K562 (cell line): ENCODE data around the gene PLXNA2. TPM values are rescaled to one million over a fixed set of nuclear protein-coding genes. Genes with fewer than 3 reads are reported as not detected.

Source experiments
- ATAC-seq: fragments of 200-7000 bp; cut with Tn5 transposase; 3 replicates; pipeline ENCODE4 v1.9.1; 2020; ENCODE audit warnings: moderate library complexity
- BruUV-seq: library from RNA; stranded (reverse); fragments of 400-500 nt; replicated peaks from 2 replicates; lab custom pipeline; 2021; lab: Mats Ljungman, UMichigan
- CTCF ChIA-PET: fragments of 300-600 bp; formaldehyde crosslinking; extraction: SDS; loops from one replicate; lab custom pipeline; 2021; ENCODE audit warnings: low intra/inter-chr PET ratio; lab: Yijun Ruan, JAX
- POLR2A ChIA-PET: fragments of 300-600, 350-650 bp; sonication (Branson Sonifier 250); formaldehyde crosslinking; extraction: SDS; loops from one replicate; lab custom pipeline; 2021; ENCODE audit warnings: antibody characterized with exemption, inconsistent platforms; lab: Yijun Ruan, JAX
- DNase-seq, 4 experiments: peaks; one replicate each; pipeline versions ENCODE4 v3.0.0 to v3.0.0-alpha.2; 2011 to 2018; ENCODE audit warnings: low spot score in 3 of 4, mixed read lengths in 3 of 4; ENCODE audit errors: extremely low read depth in 1 of 4
- FAIRE-seq: peaks from 2 replicates; lab custom pipeline; 2011; peaks lifted over from hg19 to GRCh38; lab: Jason Lieb, UNC
- H2AFZ ChIP-seq: 2 replicates; pipeline ENCODE4 v1.6.0; 2011; ENCODE audit warnings: low read depth, low read length, control low read depth, inconsistent platforms
- H3K27ac ChIP-seq: fragments of 200-600 bp; 3 replicates; pipeline ENCODE4 v1.8.0; 2011; ENCODE audit warnings: low read depth, mild to moderate bottlenecking, control low read depth, inconsistent platforms, low read length, moderate library complexity, mixed read lengths; ENCODE audit errors: extremely low read depth
- H3K27me3 ChIP-seq, 2 experiments: fragments of 300-600 bp in 1 of 2; 2 replicates in 1 of 2; 3 replicates in 1 of 2; pipeline versions ENCODE4 v1.6.0 to v1.8.0; 2011; ENCODE audit warnings: inconsistent platforms in 2 of 2, low read length in 2 of 2, mild to moderate bottlenecking in 1 of 2, mixed read lengths in 1 of 2, moderate library complexity in 1 of 2; ENCODE audit not compliant: control insufficient read depth in 2 of 2, insufficient read depth in 2 of 2
- H3K36me3 ChIP-seq: fragments of 300-600 bp; 3 replicates; pipeline ENCODE4 v1.8.0; 2011; ENCODE audit warnings: mild to moderate bottlenecking, low read length, inconsistent platforms; ENCODE audit not compliant: control insufficient read depth, insufficient read depth
- H3K4me1 ChIP-seq, 2 experiments: fragments of 200-600 bp in 1 of 2; replicated peaks in 1 of 2; 2 replicates in 1 of 2; 3 replicates in 1 of 2; pipeline versions ENCODE4 v1.5.1 to v1.8.0; 2011; ENCODE audit warnings: inconsistent platforms in 2 of 2, low read length in 2 of 2, mild to moderate bottlenecking in 1 of 2, mixed read lengths in 1 of 2, moderate library complexity in 1 of 2; ENCODE audit not compliant: control insufficient read depth in 2 of 2, insufficient read depth in 2 of 2
- H3K4me2 ChIP-seq: 2 replicates; pipeline ENCODE4 v1.6.1; 2011; ENCODE audit warnings: low read length, control low read depth, inconsistent platforms, mixed read lengths; ENCODE audit not compliant: insufficient read depth
- H3K4me3 ChIP-seq: fragments of 200-600 bp; sonication (generic), shearing (Covaris generic); 2 replicates; pipeline ENCODE4 v1.5.1; 2016; ENCODE audit warnings: control low read depth, inconsistent platforms
- H3K79me2 ChIP-seq: fragments of 200-600 bp; 3 replicates; pipeline ENCODE4 v1.8.0; 2011; ENCODE audit warnings: low read length, inconsistent platforms; ENCODE audit not compliant: control insufficient read depth, insufficient read depth
- H3K9ac ChIP-seq, 2 experiments: 2 replicates each; pipeline versions ENCODE4 v1.6.0 to v1.6.1; 2011; ENCODE audit warnings: low read depth in 2 of 2, low read length in 2 of 2, control low read depth in 1 of 2, inconsistent platforms in 1 of 2, mild to moderate bottlenecking in 1 of 2, mixed read lengths in 1 of 2; ENCODE audit not compliant: insufficient read depth in 1 of 2
- H3K9me1 ChIP-seq: one replicate; pipeline ENCODE4 v1.6.0; 2011; ENCODE audit warnings: inconsistent platforms, mild to moderate bottlenecking, low read length, moderate library complexity; ENCODE audit not compliant: control insufficient read depth, insufficient read depth
- H3K9me3 ChIP-seq: replicated peaks from 2 replicates; pipeline ENCODE4 v1.5.1; 2011; ENCODE audit warnings: low read depth, low read length, inconsistent platforms; ENCODE audit not compliant: control insufficient read depth, insufficient read depth
- H4K20me1 ChIP-seq: replicated peaks from 2 replicates; pipeline ENCODE4 v1.6.1; 2011; ENCODE audit warnings: low read length, inconsistent platforms, mixed read lengths; ENCODE audit not compliant: control insufficient read depth, insufficient read depth
- DLX4 ChIP-seq: fragments of 250-450 bp; sonication (Bioruptor Pico); IDR thresholded peaks from 2 replicates; pipeline ENCODE4 v1.6.1; 2021; ENCODE audit warnings: mild to moderate bottlenecking
- ELF1 ChIP-seq: fragments of 200-800 bp; sonication (Bioruptor generic); IDR thresholded peaks from 2 replicates; pipeline ENCODE4 v1.6.1; 2016; ENCODE audit warnings: missing genetic modification characterization, missing compliant biosample characterization
- FOXK2 ChIP-seq, 2 experiments: fragments of 450-650 bp; IDR thresholded peaks in 1 of 2; conservative IDR thresholded peaks in 1 of 2; 2 replicates each; pipeline ENCODE4 v1.6.1; 2016; ENCODE audit warnings: low read depth in 2 of 2, mild to moderate bottlenecking in 1 of 2
- FOXM1 ChIP-seq, 2 experiments: fragments of 450-650 bp in 1 of 2; sonication (generic) in 1 of 2; formaldehyde crosslinking in 1 of 2; IDR thresholded peaks; 2 replicates each; pipeline versions ENCODE4 v1.6.1 to v1.9.0; 2017 to 2022; ENCODE audit warnings: low read depth in 2 of 2, mild to moderate bottlenecking in 2 of 2, missing genetic modification reagents in 1 of 2, moderate library complexity in 1 of 2
- ZNF347 ChIP-seq: fragments of 450-650 bp; formaldehyde crosslinking; IDR thresholded peaks from 2 replicates; pipeline ENCODE4 v1.4.0; 2020; ENCODE audit warnings: low read depth, mild to moderate bottlenecking, moderate library complexity
- WGBS: fragments of 100-300 bp; shearing (Covaris generic); methylation state at CpG from one replicate; pipeline ENCODE4 v1.1.6; 2016; ENCODE audit warnings: low coverage, mixed read lengths; ENCODE audit not compliant: insufficient coverage; ENCODE audit errors: missing lambda C conversion rate; 5-methylcytosine and 5-hydroxymethylcytosine counted together
- in situ Hi-C: fragments of 300-500 bp; cut with MboI; formaldehyde crosslinking; loops from 4 replicates; pipeline ENCODE4 v1.15.0; 2018; ENCODE audit warnings: inconsistent platforms, mixed read lengths
- intact Hi-C: fragments of 100-400 bp; cut with micrococcal nuclease; formaldehyde crosslinking; loops from 2 replicates; pipeline ENCODE4 v1.14.2; 2022
- polyA plus RNA-seq, 8 experiments: library from polyadenylated mRNA; depleted of rRNA in 4 of 8; stranded (reverse) in 5 of 8; unstranded in 3 of 8; fragments of >200 nt; fragmentation: Nextera tagmentation in 2 of 8; fragmentation: Illumina TruSeq in 1 of 8; extraction: Ambion mirVana in 2 of 8; extraction: Trizol in 1 of 8; gene quantifications; 2 replicates each; pipeline versions ENCODE4 v1.2.1 to v1.2.3, GENCODE V29; 2011 to 2014; ENCODE audit warnings: inconsistent platforms in 1 of 8, missing spikeins in 1 of 8
- total RNA-seq, 7 experiments: library from RNA; depleted of rRNA in 6 of 7; stranded (reverse); fragments of >200 nt in 6 of 7; fragmentation: Illumina TruSeq in 2 of 7; extraction: Trizol in 2 of 7; gene quantifications; 2 replicates each; pipeline versions ENCODE4 v1.2.1 to v1.2.3, GENCODE V29; 2011 to 2021; ENCODE audit warnings: low replicate concordance in 1 of 7

Gene PLXNA2
- total and polyA plus RNA-seq, 9 of the 15 experiments (the other 6 are each of a cell fraction or from before 2014, with no cell fraction given): 0.01 to 1.3 (median 0.32) TPM

GRCh38 chr1:208209286-208209685 is 34.9 kb downstream of the PLXNA2 start:
- Histone ChIP-seq H3K4me2 (no peak overlapping the region), H3K4me1 (peaks cover 4 to 7% of the 10 kb centered on the region in 2 experiments; a peak in 4 of 5 replicates), H3K27ac (no peak overlapping the region), H3K36me3 (no peaks in the 10 kb centered on the region), H3K9ac (0 out of 4 replicates have a peak overlapping the region, but pooled peaks of 1 of the 2 experiments have one; percentile 29), H3K27me3 (no peaks in the 10 kb centered on the region), H3K9me1 (no peaks in the 10 kb centered on the region), H4K20me1 (no peaks in the 10 kb centered on the region), H3K4me3 (no peak overlapping the region), H3K9me3 (no peaks in the 10 kb centered on the region), H2AFZ (no peak overlapping the region), H3K79me2 (no peaks in the 10 kb centered on the region)
- intact Hi-C loops: no loop called here
- CTCF ChIA-PET: no interaction called here
- FAIRE-seq (no peak), DNase-seq (no peak), ATAC-seq (no peak)
- no peak for TF ChIP-seq FOXM1 (IDR thresholded peaks at IDR 0.05; ENCODE audit: low read depth)
- TF ChIP-seq FOXM1 (CRISPR knock-in tag; IDR thresholded peaks at IDR 0.05; ENCODE audit: low read depth): no peak
- no peak for TF ChIP-seq DLX4 (CRISPR knock-in tag)
- no peak for TF ChIP-seq ZNF347 (CRISPR knock-in tag)
- TF ChIP-seq ELF1 (tag): no peak
- no peak for TF ChIP-seq FOXK2 (conservative IDR thresholded peaks at IDR 0.05 in 1 of 2, IDR thresholded peaks at IDR 0.05 in 1 of 2; ENCODE audit: low read depth in 2 of 2)
- POLR2A ChIA-PET: interaction anchor here (0.7 kb wide), 1 partner anchor 354 kb away, joined by 3 read pairs; no protein-coding TSS in a partner anchor
- BruUV-seq: no TSS peak
- in situ Hi-C loops: no loop called here
- WGBS: 65% methylated on average over 3 of the region's 3 CpGs
